Esophagus mucosa (tissue), 1 donor: Measurements from ENCODE around the gene FAM193B. TPM values are rescaled to one million over a fixed set of nuclear protein-coding genes. Genes with fewer than 3 reads are reported as not detected.
"Not testable (repeated sequence)": the region's sequence is repeated elsewhere in the genome, so short reads cannot be mapped to it uniquely, and the experiment has no call there.

Source experiments
- ATAC-seq: fragments of 200-7000 bp; cut with Tn5 transposase; one replicate; pipeline ENCODE4 v1.9.1; 2020
- total RNA-seq: library from RNA; stranded (reverse); gene quantifications from one replicate; pipeline ENCODE4 v1.2.4, GENCODE V29; 2023
- donor health status: DM: yes; HTN: yes; CAD: no.

Gene FAM193B
- total RNA-seq, 1 donor from 2014 or later = 31.6 TPM

GRCh38 chr5:177576169-177576568, 21.8 kb upstream of the FAM193B start:
- peak; percentile 69 for ATAC-seq

DNA sequence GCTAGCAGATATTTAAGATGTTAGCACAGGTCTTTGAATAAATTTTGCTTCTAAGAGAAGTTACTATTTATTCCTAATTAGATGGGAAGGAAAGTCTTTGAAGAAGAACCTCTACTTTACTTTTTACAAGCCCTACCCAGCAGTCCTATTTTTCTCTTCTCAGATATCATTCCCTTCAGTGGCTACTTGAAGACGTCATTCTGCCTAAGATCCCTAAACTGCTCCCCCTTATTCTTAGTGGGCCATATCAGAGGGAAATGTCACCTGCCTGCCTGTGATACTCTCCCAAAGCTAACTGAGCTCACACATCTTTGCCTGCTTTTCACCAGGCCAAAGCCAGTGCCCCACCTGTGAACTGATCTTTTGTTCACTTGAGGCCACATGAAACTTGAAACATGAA, 21.1 kb upstream of the FAM193B start:
- peak; percentile 53 for ATAC-seq

DNA sequence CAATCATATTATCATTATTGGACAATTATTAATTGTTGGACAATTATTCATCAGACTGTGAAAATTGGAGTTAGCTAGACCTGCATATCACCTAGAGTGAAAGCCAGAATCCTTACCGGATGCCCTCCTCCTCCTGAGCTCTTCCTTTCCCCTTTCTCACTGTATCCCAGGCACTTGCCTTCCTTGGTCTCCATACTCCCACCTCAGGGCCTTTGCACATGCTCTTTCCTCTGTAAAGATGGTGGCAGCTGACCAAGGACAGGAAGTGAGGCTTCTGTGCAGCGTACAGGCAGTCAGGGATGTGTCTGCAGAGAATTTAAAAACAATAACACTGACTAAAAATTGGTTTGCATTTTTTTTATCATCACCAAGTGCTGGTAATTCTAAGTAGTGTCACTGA, 15.5 kb upstream of the FAM193B start:
- no peak for ATAC-seq

DNA sequence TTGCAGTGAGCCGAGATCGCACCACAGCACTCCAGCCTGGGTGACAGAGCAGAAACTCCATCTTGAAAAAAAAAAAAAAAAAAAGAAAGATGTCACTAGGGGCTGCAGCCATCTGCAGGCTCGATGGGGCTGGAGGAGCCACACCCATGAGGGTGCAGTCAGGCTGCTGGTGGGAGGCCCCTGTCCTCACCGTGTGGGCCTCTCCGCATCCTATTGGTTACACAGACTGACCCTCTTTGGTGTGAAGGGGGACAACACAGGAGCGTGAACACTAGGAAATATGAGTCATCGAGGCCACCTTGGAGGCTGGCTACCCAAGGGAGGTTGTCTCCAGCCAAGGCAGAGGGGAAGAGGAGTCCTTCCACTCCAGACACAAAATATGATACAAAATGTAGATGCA, 14.0 kb upstream of the FAM193B start:
- ATAC-seq = peak; percentile 7

DNA sequence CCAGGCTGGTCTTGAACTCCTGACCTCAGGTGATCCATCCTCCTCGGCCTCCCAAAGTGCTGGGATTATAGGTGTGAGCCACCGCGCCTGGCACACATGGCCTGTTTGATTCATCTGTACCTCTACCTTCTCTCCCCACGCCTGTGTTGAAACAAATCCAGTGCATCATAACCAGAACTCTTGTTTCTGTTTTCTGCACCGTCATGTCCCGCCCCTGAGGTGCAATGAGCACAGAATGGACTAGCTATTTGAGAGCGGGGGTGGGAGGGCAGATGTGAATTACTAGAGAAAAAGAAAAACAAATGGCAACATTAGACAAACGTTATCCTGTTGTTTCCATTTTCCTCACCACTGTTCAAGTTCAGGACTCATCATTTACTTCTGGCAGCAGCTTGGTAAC, 10.7 kb upstream of the FAM193B start:
- peak; percentile 61 for ATAC-seq

GRCh38 chr5:177559446-177559941, 5.1 kb upstream of the FAM193B start:
- ATAC-seq = not testable (repeated sequence)

DNA sequence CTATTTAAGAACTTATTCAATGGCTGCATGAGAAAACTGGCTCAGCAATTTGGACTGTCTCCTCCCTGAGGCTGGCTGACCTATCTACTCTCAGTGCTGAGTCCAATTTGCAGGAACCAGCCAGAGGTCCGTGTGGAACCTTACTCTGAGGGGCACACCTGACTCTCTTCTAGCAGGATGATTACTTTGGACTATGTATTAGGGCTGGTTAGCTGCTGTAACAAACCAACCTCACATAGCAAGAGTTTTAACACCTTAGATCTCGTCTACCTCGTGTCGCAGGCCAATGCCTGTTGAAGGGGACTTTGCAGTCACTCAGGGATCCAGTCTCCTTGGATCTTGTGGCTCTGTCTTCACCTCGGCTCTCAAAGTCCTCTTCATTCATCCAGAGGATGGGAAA, 3.4 kb upstream of the FAM193B start:
- ATAC-seq = no peak

DNA sequence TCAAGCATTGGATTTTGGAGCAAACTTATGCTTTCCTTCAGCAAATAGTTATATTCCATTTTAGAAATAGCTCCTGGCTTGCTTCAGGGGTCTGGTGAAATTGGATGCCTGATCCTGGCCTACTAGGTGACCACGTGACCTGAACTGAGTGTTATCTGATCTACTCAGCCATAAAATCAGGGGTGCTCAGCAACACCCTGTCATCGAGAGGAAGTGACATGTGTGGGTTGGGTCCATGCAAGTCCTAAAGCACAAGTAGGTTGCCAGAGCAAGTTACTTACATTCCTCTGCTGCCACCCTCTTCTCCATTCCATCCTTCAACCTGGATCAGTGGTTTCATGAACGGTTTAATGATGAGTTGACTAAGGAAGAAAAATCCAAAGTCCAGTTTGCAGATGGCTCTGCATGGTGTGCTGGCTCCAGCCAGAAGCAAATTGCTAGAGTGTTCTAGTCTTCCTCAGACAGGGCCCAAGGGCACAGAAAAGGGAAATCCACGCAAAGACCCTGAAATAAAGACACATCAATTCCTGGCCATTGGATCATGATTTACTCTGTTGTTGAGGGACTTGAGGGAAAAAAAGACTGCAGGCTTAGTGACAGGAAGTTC, 2.8 kb upstream of the FAM193B start:
- ATAC-seq = no peak

- ATAC-seq = no peak
Measured at GRCh38 chr5:177555665-177556064, 1.3 kb upstream of the FAM193B start.

DNA sequence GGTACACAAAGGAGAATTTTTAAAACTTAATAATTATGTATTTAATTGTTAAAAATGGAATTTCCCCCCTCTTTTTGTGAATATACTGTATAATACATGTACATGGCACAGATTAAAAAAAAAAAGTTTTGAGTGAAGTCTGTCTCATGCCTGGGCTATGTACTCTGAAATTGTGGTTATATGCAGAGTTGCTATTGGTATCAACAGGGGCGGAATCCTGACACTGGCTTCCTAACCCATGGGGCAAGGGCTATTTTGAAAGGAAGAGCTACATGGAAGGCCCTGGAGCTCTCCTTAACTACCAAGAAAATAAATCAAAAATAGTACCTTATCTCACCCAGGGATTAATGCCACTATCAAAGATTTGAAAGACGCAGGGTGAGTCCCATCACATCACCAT, 865 bp upstream of the FAM193B start:
- no peak for ATAC-seq

DNA sequence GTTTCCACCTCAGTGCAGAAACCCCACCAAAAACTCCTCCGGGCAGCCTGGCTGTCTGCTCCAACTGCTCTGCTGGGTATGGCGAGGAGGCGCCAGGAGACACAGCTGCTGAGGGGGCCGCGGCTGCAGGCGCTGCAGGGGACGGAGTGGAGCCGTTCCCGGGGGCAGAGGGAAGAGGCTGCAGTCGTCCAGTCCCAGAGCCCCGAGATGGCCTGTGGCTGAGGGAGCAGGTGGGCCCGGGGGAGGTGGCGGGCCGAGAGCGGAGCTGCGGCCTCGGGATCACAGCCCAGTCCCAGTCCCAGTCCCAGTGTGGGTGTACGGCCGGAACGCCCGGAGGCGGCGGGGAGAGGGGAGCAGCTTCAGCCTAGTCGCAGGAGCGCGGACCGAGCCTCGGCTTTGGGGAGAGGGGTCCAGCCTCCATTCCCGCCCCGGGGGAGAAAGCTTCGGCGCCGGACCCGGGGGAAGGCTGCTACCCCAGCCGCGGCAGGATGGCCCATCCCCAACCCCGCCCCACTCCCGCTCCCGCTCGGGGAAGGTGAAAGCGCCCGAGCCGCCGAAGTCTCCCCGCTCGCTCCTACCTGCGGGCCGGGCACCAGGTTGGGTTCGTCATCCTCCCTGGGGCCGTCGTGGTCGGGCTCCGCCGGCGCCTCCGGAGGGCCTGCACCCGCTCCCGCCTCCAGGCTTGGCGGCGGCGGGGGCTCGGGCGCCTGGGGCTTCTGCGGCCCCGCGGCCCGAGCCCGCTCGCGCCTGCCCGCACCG, 513 bp downstream of the FAM193B start:
- ATAC-seq = peak; percentile 53

GRCh38 chr5:177552839-177553455, 1.4 kb downstream of the FAM193B start:
- ATAC-seq = peak; percentile 9

DNA sequence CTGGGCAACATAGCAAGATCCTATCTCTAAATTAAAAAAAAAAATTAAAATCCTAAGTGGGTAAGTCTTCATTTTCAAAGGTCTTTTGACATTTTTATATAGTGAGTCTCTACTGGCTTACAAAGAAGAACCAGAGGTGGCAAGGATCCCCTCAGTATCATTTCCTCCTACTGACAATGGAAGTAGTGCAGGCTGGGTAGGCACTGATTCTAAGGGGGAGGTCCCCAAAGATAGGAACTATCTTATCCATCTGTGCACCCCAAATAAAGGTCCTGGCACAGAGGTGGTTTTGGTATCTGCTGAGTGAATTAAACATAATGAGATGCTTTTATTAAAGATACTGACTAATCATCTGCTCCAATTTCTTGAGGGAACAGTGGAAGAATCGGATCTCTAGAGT, 4.2 kb downstream of the FAM193B start:
- no peak for ATAC-seq

DNA sequence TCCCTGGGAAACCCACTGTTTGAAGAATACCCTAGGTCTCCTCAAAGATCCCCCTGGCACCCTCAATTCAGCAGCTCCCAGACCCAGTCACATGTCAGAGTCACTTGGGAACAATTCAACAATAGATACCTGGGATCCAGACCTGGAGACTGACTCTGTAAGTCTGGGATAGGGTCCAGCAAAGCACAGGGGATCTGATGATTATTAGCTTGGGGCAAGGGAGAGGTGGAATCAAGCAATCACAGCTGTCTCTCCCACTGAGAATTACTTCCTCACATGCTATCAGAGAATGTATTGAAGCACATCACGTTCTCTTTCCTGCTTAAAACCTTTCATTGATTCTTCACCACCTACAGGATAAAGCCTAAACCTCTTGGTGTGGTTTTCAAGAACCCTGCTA, 5.9 kb downstream of the FAM193B start:
- no peak for ATAC-seq

GRCh38 chr5:177547736-177548135, 6.6 kb downstream of the FAM193B start:
- no peak for ATAC-seq

DNA sequence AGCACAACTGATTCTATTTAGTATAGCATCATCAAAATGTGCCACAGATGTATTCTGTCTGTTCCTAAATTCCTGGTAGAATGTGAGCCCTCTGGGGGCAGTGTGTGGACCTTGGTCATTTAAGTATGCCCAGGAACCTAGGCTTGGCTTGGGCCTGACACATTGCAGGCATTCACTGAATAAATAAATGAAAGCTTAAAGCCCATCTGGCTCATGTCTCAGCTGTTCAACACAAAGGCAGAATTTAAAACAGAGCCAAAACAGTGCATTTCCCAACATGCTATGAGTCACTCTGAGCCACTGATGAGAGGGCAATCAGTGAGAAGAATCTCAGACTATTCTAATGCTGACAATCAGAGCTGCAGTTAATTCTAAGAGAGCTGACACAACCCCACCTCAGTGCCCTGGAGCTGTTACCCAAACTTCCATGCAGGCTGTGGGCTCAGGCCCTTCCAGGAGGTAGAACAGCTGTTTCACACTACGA, 8.1 kb downstream of the FAM193B start:
- ATAC-seq = peak; percentile 97

DNA sequence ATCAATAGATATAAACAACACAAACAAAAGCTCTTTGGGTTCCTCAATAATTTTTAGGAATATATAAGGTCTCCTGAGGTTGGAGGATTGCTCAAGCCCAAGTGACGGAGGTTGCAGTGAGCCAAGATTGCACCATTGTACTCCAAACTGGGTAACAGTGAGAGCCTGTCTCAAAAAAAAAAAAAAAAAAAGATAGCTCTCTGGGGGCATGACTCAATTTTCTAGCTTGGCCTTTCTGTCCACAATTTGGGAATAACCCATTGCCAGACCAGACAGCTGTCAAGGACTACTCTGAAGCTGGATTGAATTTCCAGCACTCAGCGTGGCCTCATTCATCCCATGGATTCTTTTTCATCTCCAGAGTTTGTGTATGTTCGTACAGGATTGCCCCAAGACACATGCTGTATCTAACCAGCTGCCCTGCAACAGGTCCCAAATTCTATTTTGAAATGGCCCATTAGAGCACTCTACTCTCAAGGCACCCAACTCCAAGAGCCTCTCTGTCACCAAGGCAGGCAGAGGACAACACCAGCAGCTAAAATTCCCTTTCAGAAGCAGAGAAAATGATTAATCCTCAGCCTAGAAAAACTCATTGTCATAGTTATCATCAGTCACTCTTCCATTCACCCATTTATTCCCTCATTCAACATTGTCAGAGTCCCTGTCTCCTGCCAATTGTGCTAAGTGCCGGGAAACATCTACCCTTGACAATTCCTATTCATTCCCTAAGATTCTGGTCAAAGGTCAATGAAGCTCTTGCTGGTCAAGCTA, 8.7 kb downstream of the FAM193B start:
- ATAC-seq = peak; percentile 21

- no peak for ATAC-seq
Measured at GRCh38 chr5:177542816-177543465, 11.4 kb downstream of the FAM193B start.

DNA sequence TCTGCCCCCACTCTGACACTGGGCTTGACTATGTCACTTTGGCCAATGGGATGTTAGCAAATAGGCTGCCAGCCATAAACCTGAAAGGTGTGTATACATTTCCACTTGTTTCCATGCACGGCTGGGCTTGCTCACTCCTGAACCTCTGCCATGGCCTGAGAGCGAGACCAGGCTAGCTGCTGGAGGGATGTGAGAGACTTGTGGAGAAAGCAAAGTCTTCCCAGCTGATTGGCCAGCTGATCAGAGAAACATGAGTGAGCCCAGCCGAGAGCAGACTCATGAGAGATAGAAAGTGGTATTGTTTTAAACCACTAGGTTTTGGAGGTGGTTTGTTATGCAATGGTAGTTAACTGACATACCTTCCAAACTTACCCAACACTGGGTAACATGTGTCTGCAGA, 13.9 kb downstream of the FAM193B start:
- ATAC-seq = peak; percentile 87

DNA sequence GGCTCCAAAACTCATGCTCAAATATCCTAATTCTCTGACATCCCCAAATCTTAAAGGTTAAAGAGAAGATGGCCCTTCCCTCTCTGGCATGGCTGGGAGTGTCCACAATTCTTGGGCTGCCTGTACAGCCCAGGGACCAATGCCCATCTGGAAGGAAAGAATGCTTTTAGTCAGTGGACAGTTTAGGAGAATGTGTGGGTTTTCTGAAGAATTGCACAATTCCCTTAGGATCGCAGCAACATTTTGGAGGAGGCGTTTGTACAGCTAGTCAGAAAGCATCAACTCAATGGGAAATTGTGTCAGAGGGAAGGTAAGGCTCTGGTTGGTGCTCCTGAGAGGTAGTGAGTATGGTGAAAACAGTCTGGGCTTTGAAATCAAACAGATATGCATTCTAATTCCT, 15.0 kb downstream of the FAM193B start:
- ATAC-seq = peak; percentile 43

- peak; percentile 48 for ATAC-seq
Measured at GRCh38 chr5:177538876-177539275, 15.5 kb downstream of the FAM193B start.
